Panc1 (cell line): ENCODE data around the gene SSTR5. TPM values are rescaled to one million over a fixed set of nuclear protein-coding genes. Genes with fewer than 3 reads are reported as not detected.

Experiments
- ATAC-seq: fragments of 200-7000 bp; cut with Tn5 transposase; 2 replicates; pipeline ENCODE4 v1.9.1; 2020; ENCODE audit warnings: mild to moderate bottlenecking, moderate library complexity
- BruUV-seq: library from RNA; stranded (reverse); fragments of 400-500 nt; replicated peaks from 2 replicates; lab custom pipeline; 2021; lab: Mats Ljungman, UMichigan
- CTCF ChIA-PET: fragments of 300-600 bp; sonication (Branson Sonifier 250); formaldehyde crosslinking; loops from one replicate; lab custom pipeline; 2022; ENCODE audit warnings: antibody characterized with exemption; lab: Charles Lee
- POLR2A ChIA-PET: fragments of 300-600 bp; sonication (Branson Sonifier 250); formaldehyde crosslinking; loops from one replicate; lab custom pipeline; 2022; ENCODE audit warnings: antibody characterized with exemption; lab: Charles Lee
- DNase-seq: peaks from one replicate; pipeline ENCODE4 v3.0.0-alpha.2; 2010; ENCODE audit warnings: low read depth, low spot score
- H3K27ac ChIP-seq: 2 replicates; pipeline ENCODE4 v1.5.1; 2011; ENCODE audit warnings: mild to moderate bottlenecking, low read length, inconsistent platforms
- H3K27me3 ChIP-seq: fragments of 200-500 bp; sonication (Bioruptor generic); 2 replicates; pipeline ENCODE4 v1.6.0; 2014; ENCODE audit warnings: low read length, inconsistent platforms; ENCODE audit not compliant: control insufficient read depth, insufficient read depth
- H3K36me3 ChIP-seq: fragments of 200-500 bp; sonication (Bioruptor generic); 2 replicates; pipeline ENCODE4 v1.5.1; 2014; ENCODE audit warnings: inconsistent platforms, mild to moderate bottlenecking, low read length, moderate library complexity; ENCODE audit not compliant: control insufficient read depth, insufficient read depth
- H3K4me1 ChIP-seq: 2 replicates; pipeline ENCODE4 v1.5.1; 2011; ENCODE audit warnings: inconsistent platforms, mild to moderate bottlenecking, low read length, moderate library complexity; ENCODE audit not compliant: control insufficient read depth, insufficient read depth
- H3K4me3 ChIP-seq, 2 experiments: 2 replicates each; pipeline ENCODE4 v1.5.1; 2011 to 2012; ENCODE audit warnings: low read depth in 2 of 2, low read length in 2 of 2, mild to moderate bottlenecking in 2 of 2, inconsistent platforms in 1 of 2, moderate library complexity in 1 of 2
- H3K9me3 ChIP-seq: fragments of 200-500 bp; sonication (Bioruptor generic); 2 replicates; pipeline ENCODE4 v1.5.1; 2014; ENCODE audit warnings: low read depth, mild to moderate bottlenecking, inconsistent platforms, low read length, moderate library complexity; ENCODE audit not compliant: control insufficient read depth, insufficient read depth
- CTCF ChIP-seq: fragments of 450-650 bp; IDR thresholded peaks from 2 replicates; pipeline ENCODE4 v1.5.1; 2017; ENCODE audit warnings: mild to moderate bottlenecking
- POLR2AphosphoS5 ChIP-seq: IDR thresholded peaks from 2 replicates; pipeline ENCODE4 v1.6.1; 2012; ENCODE audit warnings: mild to moderate bottlenecking, low read depth, low read length, moderate library complexity
- REST ChIP-seq, 2 experiments: IDR thresholded peaks; 2 replicates each; pipeline ENCODE4 v1.6.1; 2011 to 2012; ENCODE audit warnings: low read depth in 2 of 2, control low read depth in 1 of 2, low read length in 1 of 2, mild to moderate bottlenecking in 1 of 2, moderate library complexity in 1 of 2; ENCODE audit not compliant: insufficient read depth in 1 of 2
- SIN3A ChIP-seq: IDR thresholded peaks from 2 replicates; pipeline ENCODE4 v1.6.1; 2012; ENCODE audit warnings: low read depth, mild to moderate bottlenecking, low read length, moderate library complexity, borderline replicate concordance; ENCODE audit not compliant: insufficient read depth
- TCF7L2 ChIP-seq: IDR thresholded peaks from 2 replicates; pipeline ENCODE4 v1.6.1; 2011; ENCODE audit warnings: mild to moderate bottlenecking, low read depth, low read length, inconsistent platforms
- in situ Hi-C: cut with HindIII; loops from 2 replicates; pipeline ENCODE4 v1.10.0; 2016; ENCODE audit warnings: low sequenced_read_pairs, low pct_unique_long_range_greater_than_20kb
- intact Hi-C: fragments of 100-400 bp; cut with micrococcal nuclease; formaldehyde crosslinking; loops from one replicate; pipeline ENCODE4 v1.10.0; 2022; ENCODE audit not compliant: unreplicated experiment
- total RNA-seq: library from RNA; stranded (reverse); gene quantifications from one replicate; pipeline ENCODE4 v1.2.1, GENCODE V29; 2021; ENCODE audit not compliant: unreplicated experiment

SSTR5 gene
- total RNA-seq, 1 experiment from 2014 or later = 2.8 TPM

- in situ Hi-C loops = no loop called here
- Histone ChIP-seq H3K4me3 (peak overlapping the region; percentile 15 to 17), H3K27me3 (no peaks in the 10 kb centered on the region), H3K27ac (peak overlapping the region; percentile 78), H3K4me1 (peaks cover 54% of the 10 kb centered on the region), H3K9me3 (no peaks in the 10 kb centered on the region; the same call in 1 of the 2 replicates), H3K36me3 (no peaks in the 10 kb centered on the region)
- BruUV-seq = no TSS peak
- POLR2A ChIA-PET = no interaction called here
- ATAC-seq (peak; percentile 74), DNase-seq (no peak)
- TF ChIP-seq CTCF (no peak; the same call in 1 of the 2 replicates), POLR2AphosphoS5 (no peak), SIN3A (no peak), REST (IDR thresholded peaks at IDR 0.05; ENCODE audit: insufficient read depth in 1 of 2, low read depth in 2 of 2, low read length in 1 of 2) (no peak), TCF7L2 (no peak)
- intact Hi-C loops = no loop called here
- CTCF ChIA-PET = interaction anchor here (0.8 kb wide), 1 partner anchor 23 kb away, joined by 8 read pairs; no protein-coding TSS in a partner anchor
Observed at GRCh38 chr16:1089822-1090619, 17.5 kb downstream of the SSTR5 start.

GRCh38 chr16:1090620-1091587 lies 18.4 kb downstream of the SSTR5 start:
- TF ChIP-seq POLR2AphosphoS5 = no peak
- TF ChIP-seq TCF7L2 = no peak
- no peak for TF ChIP-seq CTCF
- TF ChIP-seq REST (IDR thresholded peaks at IDR 0.05; ENCODE audit: insufficient read depth in 1 of 2, low read depth in 2 of 2, low read length in 1 of 2) = no peak
- no peak for TF ChIP-seq SIN3A
- H3K27ac ChIP-seq = peak overlapping the region; percentile 78
- in situ Hi-C loops (no loop called here), intact Hi-C loops (no loop called here)
- no peaks in the 10 kb centered on the region for H3K27me3 ChIP-seq
- BruUV-seq = no TSS peak
- H3K4me3 ChIP-seq = peak overlapping the region in 1 of 2 experiments; percentile 15; a peak in 3 of 4 replicates
- ATAC-seq (no peak), DNase-seq (no peak)
- CTCF ChIA-PET = no interaction called here
- no peaks in the 10 kb centered on the region for H3K9me3 ChIP-seq
- no peaks in the 10 kb centered on the region for H3K36me3 ChIP-seq
- POLR2A ChIA-PET = interaction anchor here (0.9 kb wide), 1 partner anchor 22 kb away, joined by 3 read pairs; no protein-coding TSS in a partner anchor
- peaks cover 57% of the 10 kb centered on the region for H3K4me1 ChIP-seq
